HuH-7.5 (cell line): ENCODE results near the gene SLC15A4.
A peak's percentile ranks its signal among the peaks of the same experiment; 100 is the strongest.
"Not testable (repeated sequence)": the region's sequence is repeated elsewhere in the genome, so short reads cannot be mapped to it uniquely, and the experiment has no call there.

ENCODE experiments used
- DNase-seq: peaks from one replicate; pipeline ENCODE4 v3.0.0; 2011; ENCODE audit warnings: low spot score

The SLC15A4 gene

DNA sequence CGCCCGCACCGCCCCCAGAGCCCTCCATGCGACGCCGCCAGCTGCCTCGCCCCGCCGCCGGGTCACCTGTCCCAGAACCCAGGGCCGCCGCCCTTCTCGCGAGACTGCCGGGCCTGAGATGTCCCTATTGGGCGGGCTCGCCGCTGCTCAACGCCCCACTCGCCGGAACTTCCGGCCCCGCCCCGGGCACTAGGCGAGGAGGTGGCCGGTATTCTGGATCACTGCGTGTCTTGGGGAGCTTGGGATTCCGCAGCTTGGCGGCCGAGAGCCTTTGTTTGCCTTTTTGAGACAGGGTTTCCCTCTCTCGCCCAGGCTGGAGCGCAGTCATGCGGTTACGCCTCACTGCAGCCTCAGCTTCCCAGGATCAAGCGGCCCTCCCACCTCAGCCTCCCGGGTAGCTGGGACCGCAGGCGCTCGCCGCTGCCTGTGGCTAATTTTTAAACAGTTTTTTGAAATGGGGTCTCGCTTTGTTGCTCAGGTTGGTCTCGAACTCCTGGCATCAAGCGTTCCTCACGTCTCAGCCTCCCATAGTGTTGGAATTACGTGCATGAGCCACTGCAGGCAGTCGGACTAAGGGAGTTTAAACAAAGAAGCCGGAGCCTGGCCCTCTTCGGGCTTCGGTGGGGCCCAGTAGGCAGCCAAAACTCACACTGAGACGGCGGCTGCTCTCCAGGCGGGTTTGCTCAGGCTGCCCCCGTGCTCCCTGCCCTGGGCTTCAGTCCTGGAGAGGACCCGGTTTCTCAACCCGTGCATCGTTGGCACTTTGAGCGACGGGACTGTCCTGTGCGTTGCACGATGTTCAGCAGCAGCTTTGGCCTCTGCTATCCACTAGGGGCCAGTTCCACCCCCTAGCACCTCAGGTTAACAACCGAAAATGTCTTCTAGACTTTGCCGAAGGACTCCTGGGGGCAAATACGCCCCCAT, at the start of gene SLC15A4:
TSS of gene SLC15A4 (minus strand) at position 43 of the 924 bp plus-strand sequence. CDS start at position 28, 15 bp downstream.
- DNase-seq, result peak; percentile 96

DNA sequence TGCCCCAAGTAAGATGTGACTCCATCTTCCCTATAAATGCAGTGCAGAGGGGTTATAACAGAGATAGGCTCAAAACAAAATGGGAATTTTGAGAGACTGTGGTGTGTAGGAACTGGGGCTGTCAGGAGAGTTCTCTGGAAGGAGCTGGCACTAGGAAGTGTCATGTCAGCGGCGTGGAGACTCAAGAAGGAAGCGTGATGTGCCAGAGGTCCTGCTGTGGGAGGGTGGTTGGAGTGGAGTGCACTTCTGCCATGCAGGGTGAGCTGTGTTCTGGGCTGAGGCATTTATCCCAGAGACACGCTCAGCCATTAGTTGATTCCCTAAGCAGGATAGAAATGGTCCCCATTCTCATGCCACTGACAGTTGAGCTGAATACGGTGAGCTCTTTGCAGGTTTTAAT, 48.5 kb upstream of the SLC15A4 start:
- no peak for DNase-seq

DNA sequence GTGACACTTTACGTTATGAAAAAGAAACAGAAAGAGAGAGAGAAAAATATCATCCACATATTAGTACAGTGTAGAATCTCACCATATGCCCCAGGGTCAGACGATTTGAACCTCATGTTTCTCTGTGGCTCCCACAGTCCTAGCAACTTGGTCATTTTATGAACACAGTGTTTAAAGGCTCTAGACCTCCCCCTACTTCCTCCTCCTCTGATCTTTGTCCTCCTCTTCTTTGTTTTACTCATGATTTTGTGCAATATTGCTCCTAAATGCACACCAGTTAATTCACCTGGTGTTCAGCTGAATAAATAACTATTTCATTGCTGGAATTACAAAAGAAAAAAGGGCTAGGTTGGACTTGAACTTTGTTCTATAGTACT, 47.7 kb upstream of the SLC15A4 start:
- DNase-seq, result no peak

DNA sequence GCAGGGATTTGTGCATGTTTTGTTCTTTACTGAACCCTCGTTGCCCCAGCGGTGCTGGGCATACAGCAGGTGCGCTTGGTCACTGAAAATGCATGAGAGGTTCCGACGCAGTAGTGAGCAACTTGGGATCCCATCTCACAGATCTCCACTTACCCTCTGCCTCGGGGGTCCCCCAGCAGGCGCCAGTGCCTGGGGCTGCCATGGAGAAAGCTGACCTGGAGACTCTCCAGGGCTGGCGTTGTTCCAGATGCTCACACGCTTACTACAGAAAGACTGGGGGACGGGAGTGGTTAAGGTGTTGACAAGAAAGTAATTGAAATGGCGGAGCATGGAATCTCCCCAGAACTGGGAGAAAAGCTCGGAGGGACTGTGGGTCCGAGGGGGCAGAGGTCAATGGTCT, 43.7 kb upstream of the SLC15A4 start:
- DNase-seq, result no peak

DNA sequence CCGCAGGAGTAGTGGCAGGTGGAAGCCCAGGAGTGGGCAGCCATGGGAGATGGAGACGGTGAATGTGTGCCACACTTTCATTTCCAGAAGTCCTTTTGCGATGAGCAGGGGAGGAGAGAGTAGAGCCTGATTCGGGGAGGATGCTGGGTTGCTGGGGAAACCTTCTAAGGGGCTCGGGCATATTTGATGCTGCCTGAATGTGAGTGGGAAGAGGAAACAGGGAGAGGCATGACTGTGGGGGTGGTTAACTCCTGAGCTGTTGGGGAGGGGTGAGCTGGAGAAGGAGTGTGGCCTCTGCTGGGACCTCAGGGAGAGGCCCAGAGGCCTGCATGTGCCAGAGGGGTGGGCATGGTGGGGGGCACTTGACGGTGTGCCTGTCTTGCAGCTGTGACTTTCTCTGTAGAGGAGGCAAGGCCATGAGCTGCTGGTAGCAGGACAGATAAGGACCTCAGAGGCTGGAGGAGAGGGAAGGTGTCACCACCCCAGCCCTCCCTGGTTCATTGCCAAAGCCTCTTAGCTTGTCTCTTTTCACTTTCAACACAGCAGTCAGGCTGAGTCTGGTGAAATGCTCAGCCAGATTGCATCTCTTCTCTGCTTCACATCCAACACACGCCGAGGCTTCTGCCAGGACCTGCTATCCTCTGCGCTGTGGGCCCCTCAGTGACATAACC, 40.9 kb upstream of the SLC15A4 start:
- no peak for DNase-seq

DNA sequence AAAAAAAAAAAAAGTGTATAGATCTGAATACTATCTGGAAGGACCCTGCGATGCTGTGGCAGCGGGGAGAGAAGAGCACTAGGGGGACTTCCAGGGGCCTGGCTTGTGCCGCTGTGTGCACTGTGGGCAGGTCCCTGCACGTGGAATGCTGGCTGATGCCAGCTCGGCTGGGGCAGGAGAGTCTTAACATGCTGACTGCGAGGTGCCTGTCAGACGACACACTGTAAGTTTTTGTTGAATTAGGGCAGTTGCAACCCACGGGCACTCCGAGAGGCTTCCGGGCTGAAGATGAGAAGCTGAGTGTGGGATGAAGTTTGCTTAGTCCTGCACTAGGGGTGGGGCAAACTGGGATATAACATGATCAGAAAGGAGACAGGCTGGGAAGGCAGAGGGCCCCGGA, 40.2 kb upstream of the SLC15A4 start:
- DNase-seq, result no peak

DNA sequence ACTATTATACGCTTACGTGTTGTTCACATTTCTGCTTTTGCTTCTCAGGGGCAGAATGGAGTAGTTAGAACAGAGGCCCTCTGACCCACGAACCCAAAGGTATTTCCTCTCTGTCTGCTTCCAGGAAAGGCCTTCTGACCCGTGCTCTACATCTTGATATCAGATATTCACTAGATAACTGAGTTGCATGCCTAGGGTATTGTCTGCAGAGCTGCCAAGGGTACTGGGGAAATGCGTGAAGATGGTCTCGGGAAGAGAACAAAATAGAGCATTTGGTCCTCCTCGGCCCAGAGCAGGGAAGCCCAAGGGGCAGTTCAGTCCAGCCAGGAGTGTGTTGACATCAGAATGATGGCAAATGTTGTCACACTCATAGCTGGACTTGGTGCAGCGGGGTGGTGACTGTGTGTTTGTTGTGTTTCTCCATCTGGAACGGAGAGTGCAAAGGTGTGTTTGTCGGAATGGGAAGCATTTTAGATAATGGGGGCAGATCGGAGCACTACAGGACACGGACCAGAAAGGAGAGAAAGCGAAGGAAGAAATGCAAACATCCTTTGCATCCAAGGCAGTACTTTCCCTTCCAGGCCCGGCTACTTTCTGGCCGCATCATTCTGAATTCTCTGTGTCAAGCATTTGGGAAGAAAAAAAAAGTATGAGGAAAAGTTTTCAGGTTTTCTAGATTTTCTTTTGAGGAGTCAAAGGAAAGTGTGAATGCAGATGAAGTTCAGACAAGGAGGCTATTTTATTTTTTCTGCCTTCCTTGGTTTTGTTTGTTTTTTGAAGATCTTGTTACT, 37.7 kb upstream of the SLC15A4 start:
- DNase-seq, result no peak

DNA sequence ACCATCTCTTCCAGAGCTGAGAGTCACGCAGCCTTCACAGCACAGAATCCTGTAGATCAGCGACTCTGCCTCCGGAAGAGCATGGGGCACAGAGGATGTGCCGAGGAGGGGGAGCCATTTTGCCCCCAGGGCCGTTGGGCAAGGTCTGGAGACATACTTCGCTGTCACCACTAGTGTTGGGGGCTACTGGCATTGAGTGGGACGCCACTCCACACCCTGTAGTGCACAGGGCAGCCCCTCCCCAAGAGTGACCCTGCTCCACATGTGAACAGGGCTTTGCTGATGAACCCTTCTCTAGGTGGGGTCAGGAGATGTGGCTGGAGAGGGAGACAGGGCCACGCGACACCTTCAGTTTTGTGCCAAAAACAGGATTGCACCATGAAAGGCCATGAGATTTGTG, 35.6 kb upstream of the SLC15A4 start:
- DNase-seq, result no peak

DNA sequence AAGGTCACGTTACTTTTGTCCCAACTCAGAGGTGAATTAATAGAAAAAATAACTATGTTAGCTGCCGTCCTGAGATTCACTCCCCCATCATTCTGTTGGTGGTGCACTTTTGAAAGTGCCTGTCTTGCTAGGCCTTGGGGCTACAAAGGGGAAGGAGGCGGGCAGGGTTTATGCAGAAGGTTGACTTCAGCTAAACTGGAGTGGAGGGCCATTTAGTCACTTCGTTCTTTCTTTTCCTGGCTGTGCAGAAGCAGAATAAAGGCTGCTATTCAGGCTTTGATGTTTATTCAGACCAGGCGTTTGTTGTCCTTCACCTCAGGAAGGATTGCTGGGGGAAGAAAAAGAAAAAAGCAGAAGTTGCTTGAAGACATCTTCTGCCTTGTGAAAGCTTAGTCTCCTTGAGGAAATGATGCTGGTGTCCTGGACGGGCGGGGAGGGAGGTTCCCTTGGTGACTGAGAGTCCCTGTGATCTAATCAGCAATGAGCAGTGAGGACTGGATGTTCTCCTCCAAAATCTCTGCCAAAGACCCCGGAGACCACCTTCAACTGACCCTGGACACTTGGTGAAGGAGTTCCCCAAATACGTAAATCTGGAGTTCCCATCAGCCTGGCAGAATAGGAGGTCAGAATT, 33.5 kb upstream of the SLC15A4 start:
- DNase-seq, result no peak

DNA sequence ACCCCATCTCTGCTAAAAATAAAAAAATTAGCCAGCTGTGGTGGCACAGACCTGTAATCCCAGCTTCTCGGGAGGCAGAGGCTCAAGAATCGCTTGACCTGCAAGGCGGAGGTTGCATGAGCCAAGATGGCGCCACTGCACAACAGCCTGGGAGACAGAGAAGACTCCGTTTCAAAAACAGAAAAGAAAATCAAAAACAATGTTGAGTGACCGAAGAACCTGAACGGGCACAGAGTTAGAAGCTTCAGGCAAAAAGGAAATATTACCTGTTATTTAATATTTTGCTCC, 33.0 kb upstream of the SLC15A4 start:
- DNase-seq, result no peak

DNA sequence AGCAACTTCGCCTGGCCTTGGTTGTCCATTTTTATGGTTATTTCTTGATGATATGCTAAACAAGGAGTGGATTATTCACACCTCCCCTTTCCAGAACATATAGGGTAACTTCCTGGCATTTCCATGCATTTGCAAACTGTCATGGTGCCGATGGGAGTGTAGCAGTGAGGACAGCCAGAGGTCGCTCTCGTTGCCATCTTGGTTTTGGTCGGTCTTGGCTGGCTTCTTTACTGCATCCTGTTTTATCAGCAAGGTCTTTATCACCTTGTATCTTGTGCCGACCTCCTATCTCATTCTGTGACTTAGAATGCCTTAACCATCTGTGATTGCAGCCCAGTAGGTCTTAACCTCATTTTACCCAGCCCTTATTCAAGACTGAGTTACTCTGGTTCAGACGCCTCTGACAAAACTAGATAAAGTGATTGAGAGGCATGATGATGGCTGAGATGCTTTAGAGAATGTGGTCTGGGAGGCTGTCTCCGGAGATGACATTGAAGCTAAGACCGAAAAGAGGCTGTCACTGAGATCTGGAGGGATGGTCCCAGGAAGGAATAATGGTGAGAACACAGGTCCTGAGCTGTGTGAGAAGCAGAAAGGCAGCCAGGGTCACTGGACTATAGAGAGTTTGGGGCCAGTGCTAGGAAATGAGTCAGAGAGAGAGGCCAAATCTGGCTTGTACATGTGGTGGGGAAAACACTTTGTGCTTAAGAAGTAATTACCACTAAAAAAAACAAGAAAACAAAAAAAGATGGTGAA, 32.5 kb upstream of the SLC15A4 start:
- DNase-seq, result no peak

DNA sequence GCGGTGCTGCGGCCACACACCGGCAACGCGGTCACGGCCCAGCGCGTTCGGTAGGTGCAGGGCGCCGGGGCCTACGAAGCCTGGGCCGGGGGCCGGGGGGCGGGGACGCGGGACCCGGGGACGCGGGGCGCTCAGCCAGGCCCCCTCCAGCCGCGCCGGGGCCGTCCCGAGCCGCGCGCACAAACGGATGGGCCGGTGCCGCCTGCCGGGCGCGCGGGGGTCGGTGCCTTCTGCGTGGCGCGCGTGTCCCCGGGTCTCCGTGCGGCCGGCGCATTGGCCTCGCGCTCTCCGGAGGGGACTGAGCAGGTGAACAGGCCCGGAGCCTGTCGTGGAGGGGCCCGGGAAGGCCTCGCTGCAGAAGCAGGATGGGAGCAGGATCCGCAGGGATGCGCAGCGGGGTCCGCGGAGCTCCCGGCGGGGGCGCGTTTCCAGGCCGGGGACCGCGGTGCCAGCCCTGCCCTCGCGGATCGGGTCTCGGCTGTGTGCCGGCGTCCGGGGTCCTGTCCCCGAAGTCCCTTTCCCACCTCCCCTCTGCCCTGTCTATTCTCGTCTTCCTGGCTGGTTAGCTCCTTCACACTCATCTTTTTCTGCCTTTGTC, 29.9 kb upstream of the SLC15A4 start:
- DNase-seq, result no peak

DNA sequence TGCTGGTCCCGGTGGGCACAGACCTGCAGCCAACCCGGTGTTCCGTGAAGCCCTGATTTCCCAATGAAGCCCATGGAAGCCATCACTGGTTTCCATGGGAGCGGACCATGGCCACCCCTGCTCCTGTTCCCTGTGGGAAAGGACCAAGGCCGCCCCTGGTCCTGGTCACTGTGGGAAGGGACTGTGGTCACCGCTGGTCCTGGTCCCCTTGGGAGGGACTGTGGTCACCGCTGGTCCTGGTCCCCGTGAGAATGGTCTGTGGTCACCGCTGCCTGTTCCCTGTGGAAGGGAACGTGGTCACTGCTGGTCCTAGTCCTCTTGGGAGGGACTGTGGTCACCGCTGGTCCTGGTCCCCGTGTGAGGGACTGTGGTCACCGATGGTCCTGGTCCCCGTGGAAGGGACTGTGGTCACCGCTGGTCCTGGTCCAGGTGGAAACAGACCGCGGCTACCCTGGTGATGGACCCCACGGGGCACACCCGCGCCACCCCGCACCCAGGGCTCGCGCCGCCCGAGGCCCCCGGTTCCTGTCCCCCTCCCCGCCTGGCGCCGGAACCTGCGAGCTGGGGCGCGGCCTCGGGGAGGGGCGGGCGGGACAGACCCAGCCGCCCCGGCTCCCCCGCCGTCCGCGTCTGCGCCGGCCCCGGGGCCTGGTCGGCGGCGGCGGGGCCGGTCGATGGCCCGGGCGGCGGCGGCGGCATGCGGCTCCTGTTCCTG, 29.3 kb upstream of the SLC15A4 start, which contains the start of gene GLT1D1:
TSS of gene GLT1D1 (plus strand) at position 594 of the 715 bp plus-strand sequence. CDS start at position 698, 104 bp downstream.
- no peak for DNase-seq

DNA sequence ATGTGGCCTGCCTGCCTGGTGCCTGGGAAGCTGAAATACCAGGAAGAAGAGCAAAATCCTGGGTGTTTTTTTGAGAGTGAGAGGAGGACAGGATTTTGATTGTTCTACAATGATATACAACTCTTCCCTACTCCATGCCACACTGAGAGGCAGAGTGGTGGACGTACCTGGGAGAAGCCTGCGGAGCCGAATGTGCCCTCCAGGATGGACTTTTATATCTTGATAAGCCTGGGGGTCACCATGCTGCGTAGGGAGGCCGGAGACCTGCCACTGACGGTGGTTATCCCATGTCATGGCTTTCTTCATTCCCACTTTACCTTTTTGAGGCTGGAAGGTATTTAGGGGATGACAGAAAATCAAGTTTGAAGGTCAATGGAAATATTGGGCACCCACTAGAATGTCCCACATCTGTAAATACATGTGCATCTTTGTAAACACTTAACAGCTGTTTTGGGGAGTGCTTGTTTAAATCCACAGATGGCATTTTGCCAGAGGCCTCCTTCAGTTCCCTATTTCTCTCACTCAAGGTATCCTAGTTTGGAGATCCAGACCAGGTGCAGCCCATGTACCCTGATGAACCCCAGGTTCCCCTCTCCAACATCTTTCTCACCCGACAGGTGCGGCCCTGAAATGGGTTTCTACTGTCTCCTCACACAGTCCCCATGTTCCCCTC, 28.4 kb upstream of the SLC15A4 start:
- DNase-seq, result no peak

DNA sequence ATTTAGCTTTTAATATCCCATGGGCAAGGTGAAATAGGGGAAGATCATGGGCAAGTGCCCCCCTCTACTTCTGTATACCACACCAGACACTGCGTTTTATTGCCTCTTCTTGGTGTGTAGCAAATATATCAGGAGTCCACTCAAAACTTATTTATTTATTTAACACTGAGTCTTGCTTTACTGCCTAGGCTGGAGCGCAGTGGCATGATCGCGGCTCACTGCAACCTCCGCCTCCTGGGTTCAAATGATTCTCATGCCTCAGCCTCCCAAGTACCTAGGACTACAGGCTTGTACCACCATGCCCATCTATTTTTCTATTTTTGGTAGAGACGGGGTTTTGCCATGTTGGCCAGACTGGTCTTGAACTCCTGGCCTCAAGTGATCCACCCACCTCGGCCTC, 27.7 kb upstream of the SLC15A4 start:
- not testable (repeated sequence) for DNase-seq

DNA sequence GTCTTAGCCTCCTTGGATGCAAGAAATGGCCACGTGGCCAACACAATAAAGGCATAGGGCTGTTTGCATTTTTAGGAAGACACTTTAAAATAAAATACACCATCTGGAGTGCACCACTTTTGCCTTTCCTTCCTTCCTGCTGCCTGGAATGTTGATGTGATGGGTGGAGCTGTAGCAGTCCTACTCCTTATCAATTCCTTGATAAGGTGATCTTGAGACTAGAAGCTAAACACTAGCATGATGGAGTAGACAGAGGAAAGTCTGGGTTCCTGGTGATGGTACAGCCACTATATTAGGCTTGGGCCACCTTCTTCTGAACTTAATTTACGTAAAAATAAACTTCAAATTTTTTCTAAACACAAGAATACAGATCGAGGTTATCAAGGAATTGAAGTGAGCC, 26.6 kb upstream of the SLC15A4 start:
- no peak for DNase-seq

DNA sequence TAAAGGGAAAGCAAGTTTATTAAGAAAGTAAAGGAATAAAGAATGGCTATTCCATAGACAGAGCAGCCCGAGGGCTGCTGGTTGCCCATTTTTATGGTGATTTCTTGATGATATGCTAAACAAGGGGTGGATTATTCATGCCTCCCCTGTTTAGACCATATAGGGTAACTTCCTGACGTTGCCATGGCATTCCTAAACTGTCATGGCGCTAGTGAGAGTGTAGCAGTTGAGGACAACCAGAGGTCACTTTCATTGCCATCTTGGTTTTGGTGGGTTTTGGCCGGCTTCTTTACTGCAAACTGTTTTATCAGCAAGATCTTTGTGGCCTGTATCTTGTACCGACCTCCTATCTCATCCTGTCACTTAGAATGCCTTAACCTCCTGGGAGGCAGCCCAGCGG, 26.0 kb upstream of the SLC15A4 start:
- DNase-seq, result not testable (repeated sequence)

DNA sequence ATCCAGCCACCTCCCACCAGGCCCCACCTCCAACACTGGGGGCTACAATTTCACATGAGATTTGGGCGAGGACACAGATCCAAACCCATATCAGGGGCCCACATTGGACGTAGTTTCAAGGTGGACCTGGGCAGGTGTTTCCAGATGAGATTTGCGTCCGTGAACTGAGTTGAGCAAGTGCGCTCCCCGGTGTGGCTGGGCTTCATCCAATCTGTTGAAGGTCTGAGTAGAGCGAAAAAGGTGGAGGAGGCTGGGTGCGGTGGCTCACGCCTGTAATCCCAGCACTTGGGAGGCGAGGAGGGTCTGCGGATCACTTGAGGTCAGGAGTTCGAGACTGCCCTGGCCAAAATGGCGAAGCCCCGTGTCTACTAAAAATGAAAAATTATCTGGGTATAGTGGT, 24.6 kb upstream of the SLC15A4 start:
- no peak for DNase-seq

DNA sequence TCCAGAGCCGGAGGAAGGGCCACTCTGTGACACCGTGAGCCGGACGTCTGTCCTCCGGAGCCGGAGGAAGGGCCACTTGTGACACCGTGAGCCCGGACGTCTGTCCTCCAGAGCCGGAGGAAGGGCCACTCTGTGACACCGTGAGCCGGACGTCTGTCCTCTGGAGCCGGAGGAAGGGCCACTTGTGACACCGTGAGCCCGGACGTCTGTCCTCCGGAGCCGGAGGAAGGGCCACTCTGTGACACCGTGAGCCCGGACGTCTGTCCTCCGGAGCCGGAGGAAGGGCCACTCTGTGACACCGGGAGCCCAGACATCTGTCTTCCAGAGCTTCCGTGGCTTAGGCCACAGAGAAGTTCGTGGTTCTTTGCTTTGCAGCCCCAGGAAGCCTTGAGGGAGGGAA, 22.9 kb upstream of the SLC15A4 start:
- DNase-seq, result not testable (repeated sequence)
